ENCODE measurements around the gene ZSWIM4.
"Not testable (repeated sequence)": the region's sequence is repeated elsewhere in the genome, so short reads cannot be mapped to it uniquely, and the experiment has no call there.

Gene ZSWIM4

GRCh38 chr19:13852171-13852707, 57.0 kb downstream of the ZSWIM4 start:
- DNase-seq, result not testable (repeated sequence)

- DNase-seq, result no peak
Measured at GRCh38 chr19:13856497-13856896, 61.3 kb downstream of the ZSWIM4 start.

DNA sequence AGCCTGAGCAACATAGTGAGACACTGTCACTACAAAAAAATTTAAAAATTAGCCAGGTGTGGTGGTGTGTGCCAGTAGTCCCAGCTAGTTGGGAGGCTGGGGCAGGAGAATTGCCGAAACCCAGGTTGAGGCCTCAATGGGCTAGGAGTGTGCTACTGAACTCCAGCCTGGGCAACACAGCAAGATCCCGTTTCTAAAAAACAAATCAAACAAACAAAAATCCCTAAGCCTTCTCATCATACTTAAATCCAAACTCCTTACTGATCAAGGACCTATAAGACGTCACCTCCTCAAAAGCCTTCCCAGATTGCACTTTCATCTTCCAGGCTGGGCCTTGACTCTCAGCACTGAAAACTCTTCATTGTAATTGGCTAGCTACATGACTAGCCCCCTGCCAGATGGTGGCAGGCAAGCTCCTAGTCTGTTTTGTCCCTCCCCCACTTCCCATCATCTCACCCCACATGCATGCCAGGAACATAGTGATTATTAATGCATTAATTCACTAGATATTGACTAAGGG, 64.2 kb downstream of the ZSWIM4 start:
- no peak for DNase-seq

DNA sequence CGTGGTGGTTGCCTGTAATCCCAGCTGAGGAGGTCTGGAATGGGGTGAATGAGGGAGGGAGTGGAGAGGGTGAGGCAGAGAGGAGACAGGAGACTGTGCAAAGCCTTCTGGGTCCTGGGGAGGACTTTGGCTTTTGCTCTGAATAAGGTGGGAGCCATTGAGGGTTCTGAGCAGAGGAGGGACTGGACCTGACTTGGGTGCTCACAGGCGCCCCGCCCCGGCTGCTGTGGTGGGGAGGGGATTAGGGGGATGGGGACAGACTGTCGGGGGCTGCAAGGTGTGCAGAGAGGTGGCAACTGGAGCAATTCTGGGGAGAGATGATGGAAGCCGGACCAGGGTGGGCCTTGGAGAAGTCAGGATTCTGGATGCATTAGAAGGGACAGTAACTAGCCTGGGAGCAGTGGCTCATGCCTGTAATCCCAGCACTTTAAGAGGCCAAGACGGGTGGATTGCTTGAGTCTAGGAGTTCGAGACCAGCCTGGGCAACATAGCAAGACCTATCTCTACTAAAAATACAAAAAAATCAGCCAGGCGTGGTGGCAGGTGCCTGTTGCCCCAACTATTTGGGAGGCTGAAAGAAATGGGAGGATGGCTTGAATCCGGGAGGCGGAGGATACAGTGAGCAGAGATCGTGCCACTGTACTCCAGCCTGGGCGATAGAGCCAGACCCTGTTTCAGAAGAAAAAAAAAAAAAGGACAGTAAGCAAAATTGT, 65.6 kb downstream of the ZSWIM4 start:
- DNase-seq, result no peak

GRCh38 chr19:13861392-13861713, 66.1 kb downstream of the ZSWIM4 start:
- no peak for DNase-seq

DNA sequence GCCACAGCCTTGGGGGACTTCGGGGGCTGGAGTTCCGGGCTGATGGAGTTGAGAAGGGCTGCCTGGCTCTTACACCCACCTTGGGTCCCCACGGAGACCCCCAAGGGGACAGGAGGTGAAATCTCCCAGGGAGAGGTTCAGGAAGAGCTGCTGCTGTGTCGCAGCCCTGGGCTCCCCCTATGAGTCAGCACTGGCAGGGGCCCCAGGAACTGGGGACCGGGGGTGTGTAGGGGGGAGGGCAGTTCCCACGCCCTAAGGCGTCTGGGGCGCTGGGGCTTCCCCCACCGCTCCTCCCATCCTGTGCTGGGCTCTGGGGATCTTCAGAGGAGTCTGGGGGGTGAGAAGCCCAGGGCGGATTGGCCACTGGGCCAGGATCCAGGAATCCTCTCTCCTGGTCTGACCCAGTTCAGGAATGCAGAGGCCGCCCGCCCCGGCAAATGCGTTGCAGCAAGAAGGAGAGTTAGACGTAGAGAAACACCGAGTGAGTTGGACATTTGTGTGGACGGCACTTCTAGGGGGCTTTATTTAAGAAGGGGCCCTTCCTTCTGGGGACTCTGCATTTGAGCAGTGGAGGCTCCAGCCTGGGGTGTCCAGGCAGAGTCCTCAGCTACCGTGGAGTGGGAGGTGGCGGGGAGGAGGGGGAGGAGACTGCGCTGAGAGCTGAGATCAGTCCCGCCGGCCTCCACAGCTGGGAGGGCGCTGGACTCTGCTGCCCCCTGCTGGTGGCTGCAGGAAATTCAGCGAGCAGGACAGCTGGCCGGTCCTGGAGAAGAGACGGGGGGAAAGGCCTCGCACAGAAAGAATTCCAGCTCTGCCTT, 66.7 kb downstream of the ZSWIM4 start:
- DNase-seq, result peak; percentile 93

- no peak for DNase-seq
Measured at GRCh38 chr19:13864046-13864666, 68.9 kb downstream of the ZSWIM4 start.

GRCh38 chr19:13864667-13865570, 69.7 kb downstream of the ZSWIM4 start:
- DNase-seq, result no peak

DNA sequence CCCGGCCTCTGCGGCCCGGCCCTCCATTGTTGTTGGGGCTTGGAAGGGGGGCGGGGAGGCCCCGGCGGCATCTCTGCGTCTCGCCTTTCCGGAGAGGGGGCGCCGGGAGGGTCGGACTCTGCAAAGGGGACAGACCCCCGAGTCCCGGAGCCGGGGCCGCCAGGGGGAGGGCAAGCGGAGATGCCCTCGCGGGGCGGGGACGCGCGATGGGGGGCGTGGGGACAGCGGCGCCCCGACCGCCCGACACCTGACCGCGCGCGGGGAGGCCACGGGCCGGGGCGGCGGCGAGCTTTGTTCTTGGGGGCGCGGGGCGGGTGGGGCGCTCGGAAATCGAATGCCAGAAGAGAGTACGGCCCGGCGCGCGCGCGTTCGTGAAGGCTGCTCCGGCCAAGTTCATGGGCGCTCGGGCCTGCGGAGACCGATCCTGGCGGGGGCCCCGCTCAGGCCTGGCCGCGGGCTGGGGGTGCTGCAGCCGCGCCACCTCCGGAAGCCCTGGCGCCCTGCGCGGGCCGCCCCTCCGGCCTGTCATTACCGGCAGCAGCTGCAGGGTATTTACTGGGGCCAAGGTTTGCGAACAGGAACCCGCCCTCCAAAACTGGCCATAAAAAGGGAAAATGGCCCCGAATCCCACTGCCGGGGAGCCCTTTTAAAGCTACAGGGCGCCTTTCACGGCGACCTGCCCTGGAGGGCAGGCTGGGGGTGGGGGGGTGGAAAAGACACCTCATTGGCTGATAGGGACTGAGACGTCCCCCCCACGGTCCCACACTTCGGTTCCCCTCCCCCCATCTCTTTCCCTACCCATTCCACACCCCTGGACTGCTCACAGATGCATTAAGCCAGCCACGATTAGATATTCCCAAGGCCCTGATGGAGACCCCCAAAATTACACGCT, 70.6 kb downstream of the ZSWIM4 start:
- peak; percentile 32 for DNase-seq

GRCh38 chr19:13866463-13867046, 71.3 kb downstream of the ZSWIM4 start:
- peak; percentile 26 for DNase-seq

DNA sequence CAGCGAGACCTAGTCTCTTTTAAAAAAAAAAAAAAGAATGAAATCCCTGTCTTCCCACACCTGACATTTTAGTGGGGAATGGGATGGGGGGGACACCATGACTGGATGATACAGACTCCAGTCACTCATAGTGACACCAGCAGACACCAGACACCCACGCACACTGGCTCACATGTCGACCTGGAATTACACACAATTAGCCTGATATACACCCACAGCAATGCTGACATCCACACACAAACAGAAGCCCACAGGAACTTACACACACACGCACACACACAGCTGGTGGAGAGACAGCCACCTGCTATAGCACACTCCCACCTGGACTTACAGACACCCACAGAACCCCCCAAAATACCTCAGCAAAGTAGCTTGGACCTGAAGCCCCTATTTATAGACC, 73.4 kb downstream of the ZSWIM4 start:
- DNase-seq, result no peak

DNA sequence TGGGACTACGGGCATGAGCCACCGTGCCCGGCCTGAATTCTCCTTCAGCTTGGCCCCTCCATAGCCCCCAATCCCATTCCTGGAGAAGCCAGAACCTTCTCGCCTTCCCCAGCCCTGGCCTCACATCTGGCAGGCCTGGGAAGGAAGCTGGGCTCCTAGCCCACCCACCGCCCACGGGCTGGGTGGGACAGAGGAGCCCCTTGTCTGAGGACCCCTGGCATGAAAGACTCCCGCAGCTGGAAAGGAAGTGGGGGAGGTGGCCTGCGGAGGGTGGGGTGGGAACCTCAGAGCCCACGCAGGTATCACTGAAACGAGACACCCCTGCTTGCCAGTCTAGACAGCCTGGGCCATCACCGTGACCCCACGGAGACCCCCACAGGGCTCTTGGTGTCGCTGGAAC, 74.0 kb downstream of the ZSWIM4 start:
- DNase-seq, result no peak

GRCh38 chr19:13870873-13871272, 75.6 kb downstream of the ZSWIM4 start:
- no peak for DNase-seq

- no peak for DNase-seq
Measured at GRCh38 chr19:13872339-13872694, 77.1 kb downstream of the ZSWIM4 start.

DNA sequence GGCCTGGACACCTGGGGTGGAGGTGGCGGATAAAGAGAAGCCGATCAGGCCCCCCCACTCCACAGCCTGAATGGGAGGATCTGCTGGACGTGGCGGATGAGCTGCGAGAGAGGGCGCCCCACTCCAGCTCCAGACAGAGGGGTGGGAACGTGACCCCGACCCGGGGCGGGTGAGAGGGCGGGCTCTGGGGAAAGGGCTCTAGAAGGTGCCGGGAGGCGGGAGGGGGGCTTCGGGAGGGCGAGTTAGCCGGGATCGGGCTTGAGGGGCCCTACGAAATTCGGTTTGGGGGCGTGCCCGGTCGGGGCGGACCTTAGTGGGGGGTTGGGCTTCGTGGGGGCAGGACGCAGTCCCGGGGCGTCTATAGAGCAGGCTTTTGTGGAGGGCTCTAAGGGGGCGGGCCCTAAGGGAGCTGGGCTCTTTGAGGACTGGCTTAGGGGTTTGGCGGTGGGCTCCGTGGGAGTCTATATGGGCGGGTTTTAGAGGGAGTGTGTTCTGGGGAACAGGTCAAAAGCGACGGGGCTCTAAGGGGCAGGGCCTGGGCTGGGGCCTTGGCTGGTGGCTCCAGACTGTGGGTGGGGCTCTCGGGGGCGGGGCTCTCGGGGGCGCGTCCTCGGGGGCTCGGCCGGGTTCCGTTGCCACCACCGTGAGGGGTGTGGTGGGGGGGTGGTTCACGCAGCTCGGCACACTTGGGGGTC, 77.6 kb downstream of the ZSWIM4 start:
- DNase-seq, result no peak

- no peak for DNase-seq
Measured at GRCh38 chr19:13873834-13874515, 78.7 kb downstream of the ZSWIM4 start.

- DNase-seq, result no peak
Measured at GRCh38 chr19:13875824-13876223, 80.6 kb downstream of the ZSWIM4 start.

DNA sequence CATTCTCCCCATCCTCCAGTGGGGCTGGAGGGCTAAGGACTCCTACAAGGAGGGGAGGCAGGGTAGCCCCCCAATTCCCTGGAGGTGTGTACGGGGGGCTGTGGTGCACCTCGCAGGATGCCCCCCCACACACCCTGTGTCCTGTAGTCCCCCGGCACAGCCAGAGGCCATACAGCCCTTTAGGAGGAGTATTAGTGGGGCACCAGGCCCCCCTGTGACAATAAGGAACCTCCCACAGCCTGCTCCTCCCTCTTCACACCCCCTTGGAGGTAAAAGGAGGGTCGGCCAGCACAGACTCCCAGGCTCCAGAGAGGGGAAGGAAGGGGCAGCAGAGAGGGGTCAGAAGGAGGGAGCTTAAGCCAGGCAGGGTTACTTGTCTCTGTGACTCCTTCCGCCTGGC, 81.6 kb downstream of the ZSWIM4 start, which contains the start of gene NANOS3:
TSS of gene NANOS3 (plus strand) at position 301 of the 400 bp plus-strand sequence. CDS start 115 bp downstream, outside the sequence.
- no peak for DNase-seq

DNA sequence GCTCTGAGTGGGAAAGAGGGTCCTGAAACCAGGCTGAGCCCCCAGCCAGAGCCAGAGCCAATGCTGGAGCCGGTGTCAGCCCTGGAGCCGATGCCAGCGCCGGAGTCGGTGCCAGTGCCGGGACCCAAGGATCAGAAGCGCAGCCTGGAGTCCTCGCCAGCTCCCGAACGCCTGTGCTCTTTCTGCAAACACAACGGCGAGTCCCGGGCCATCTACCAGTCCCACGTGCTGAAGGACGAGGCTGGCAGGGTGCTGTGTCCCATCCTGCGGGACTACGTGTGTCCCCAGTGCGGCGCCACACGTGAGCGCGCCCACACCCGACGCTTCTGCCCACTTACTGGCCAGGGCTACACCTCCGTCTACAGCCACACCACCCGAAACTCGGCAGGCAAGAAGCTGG, 82.1 kb downstream of the ZSWIM4 start:
- no peak for DNase-seq
